GM18909 (cell line): ENCODE measurements around the gene CCDC57.

Experiments used
- ATAC-seq: cut with Tn5 transposase; IDR thresholded peaks from one replicate; pipeline ENCODE4 v1.9.1; 2021; ENCODE audit warnings: mild to moderate bottlenecking; ENCODE audit not compliant: unreplicated experiment, poor library complexity

Gene CCDC57

DNA sequence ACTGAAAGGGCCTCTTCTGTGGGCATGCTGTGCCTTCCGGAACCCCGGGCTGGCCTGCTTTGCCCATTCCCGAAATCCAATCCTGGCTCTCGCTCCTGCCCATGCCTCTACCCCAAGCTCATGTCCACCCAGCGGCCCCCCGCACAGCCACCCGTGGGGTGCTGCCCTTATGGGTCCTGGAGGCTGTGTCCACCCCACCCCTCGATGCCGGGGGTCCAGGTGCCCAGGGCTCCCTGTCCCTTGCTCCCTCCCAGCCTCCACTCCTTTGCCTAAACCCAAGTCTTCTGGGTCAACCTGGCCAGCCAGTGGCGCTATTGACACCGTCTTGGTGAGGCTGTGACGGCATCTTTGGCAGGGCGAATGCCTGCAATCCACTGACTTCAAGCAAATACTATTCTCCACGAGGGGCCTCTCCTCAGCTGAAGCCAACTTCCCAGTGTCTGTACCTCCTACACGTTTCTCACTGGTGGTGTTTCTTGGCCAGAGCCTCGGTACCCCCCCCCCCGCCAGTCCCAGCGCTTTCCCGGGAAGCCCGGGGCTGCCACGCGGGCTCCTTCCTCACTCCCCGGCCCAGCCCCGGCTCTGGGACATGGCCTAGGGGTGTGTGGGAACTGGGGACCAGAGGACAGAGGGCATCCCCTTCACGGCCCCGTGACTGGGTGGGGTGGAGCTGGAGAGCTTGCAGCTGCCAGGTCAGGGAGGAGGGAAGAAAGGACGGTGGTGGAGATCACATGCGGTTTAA lies 134.9 kb downstream of the CCDC57 start:
- ATAC-seq = no peak

DNA sequence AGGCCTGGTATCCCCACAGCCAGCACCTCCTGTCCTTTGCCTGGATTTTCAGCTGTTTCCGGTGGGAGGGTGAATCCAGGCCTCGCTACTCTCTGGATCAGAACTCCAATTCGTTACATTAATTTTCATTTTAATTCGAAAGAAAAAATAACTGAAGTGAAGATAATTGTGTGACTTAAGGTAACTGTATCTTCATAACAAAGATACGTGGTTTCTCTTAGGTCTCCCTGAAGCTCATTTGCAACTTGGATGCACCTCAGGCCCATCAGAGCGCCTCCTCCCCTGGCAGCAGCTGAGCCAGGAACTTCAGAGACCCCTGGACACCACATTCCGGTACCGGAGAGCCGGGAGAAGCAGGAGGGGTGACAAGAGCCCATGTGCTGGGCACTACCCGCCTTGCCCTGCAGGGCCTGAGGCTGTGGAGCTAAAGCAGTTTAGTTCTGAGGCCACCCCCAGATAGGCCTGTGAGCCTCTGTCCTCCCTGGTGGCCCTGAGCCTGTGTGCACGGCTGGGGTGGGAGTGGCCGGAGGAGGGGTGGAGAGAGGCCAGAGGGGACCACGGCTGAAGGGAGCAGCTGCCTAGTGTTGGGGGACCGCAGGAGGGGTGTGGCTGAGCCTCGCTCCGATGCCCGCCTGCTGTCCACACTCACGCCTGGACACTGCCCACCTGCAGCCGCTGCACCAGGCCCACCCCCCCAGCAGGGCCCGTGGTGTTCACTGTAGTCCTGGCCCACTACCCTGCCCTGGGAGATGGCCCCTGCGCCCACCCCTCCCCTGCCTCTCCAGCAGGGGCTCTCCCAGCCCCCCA lies 135.7 kb downstream of the CCDC57 start:
- ATAC-seq = no peak

DNA sequence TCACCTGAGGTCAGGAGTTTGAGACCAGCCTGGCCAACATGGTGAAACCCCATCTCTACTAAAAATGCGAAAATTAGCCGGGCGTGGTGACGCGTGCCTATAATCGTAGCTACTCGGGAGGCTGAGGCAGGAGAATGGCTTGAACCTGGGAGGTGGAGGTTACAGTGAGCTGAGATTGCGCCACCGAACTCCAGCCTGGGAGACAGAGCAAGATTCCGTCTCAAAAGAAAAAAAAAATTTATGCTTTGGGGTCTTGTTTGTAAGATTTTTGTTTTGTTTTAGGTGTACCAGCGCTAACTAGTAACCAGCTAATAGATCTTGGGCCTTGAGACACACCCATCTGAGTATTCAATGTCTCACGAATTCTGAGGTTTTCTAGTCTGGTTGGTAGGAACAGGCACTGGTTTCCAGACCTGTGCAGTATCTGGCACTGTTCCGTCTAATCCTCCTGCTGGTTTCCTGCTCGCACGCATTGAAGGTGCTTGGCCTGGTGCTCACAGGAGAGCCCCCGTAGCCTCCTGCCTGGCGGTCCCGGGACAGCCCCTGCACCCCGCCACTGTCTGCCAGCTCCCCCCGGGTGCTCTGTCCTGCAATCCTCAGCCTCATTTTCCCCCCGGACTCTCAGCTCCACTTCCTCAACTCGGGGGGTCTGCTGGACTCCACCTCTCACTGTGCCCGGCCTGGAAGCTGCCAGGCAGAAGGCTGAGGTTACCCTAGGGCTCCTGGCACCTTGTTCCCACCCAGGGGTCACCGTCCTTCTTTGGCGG lies 136.4 kb downstream of the CCDC57 start:
- ATAC-seq = no peak

GRCh38 chr17:82073446-82073845 lies 139.2 kb downstream of the CCDC57 start:
- ATAC-seq = no peak

DNA sequence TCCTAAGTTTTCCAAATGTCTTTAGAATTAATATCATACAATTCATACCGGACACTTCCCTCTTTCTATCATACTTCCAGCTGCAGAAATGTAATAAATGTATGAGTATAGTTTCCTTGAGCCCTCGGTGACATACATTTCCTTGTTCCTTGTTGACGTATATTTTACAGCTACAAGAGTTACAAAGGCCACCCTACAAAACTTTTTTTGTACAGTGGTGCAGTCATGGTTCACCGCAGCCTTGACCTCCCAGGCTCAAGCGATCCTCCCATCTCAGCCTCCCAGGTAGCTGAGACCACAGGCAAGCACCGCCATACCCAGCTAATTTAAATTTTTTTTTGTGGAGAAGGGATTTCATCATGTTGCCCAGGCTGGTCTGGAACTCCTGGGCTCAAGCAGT lies 139.8 kb downstream of the CCDC57 start:
- ATAC-seq = no peak

- ATAC-seq = no peak
Observed at GRCh38 chr17:82070611-82071010, 142.0 kb downstream of the CCDC57 start.

GRCh38 chr17:82065638-82066303 lies 146.9 kb downstream of the CCDC57 start, which contains the start of gene DUS1L:
Gene DUS1L (minus strand): TSS chr17:82065804. CDS start chr17:82065059, 745 bp downstream.
- peak; percentile 80 for ATAC-seq

DNA sequence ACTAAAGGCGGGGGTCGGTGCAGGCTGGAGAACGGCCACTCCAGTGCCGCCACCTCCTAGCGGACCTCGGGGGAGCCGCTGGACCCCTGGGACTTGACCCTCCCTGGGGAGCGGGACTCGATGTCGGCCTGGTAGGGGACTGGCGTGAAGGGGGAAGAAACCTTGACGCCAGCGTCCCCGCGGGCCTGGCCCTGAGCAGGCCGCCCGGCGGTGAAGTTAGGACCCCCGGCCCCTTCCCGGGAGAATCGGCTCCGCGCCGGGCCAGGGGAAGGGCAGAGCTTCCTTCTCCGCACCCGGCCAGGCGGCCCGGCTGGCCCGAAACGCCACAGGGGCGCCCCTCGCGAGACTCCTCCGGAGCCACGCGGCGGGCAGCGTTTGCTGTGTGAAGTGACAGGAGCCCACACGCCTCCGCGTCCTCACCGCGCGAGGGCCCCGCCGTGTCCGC lies 147.4 kb downstream of the CCDC57 start:
- peak; percentile 44 for ATAC-seq

GRCh38 chr17:82064433-82065192 lies 148.0 kb downstream of the CCDC57 start:
- no peak for ATAC-seq

- ATAC-seq = no peak
Observed at GRCh38 chr17:82063424-82064415, 148.9 kb downstream of the CCDC57 start.

- no peak for ATAC-seq
Observed at GRCh38 chr17:82062984-82063368, 149.7 kb downstream of the CCDC57 start.

DNA sequence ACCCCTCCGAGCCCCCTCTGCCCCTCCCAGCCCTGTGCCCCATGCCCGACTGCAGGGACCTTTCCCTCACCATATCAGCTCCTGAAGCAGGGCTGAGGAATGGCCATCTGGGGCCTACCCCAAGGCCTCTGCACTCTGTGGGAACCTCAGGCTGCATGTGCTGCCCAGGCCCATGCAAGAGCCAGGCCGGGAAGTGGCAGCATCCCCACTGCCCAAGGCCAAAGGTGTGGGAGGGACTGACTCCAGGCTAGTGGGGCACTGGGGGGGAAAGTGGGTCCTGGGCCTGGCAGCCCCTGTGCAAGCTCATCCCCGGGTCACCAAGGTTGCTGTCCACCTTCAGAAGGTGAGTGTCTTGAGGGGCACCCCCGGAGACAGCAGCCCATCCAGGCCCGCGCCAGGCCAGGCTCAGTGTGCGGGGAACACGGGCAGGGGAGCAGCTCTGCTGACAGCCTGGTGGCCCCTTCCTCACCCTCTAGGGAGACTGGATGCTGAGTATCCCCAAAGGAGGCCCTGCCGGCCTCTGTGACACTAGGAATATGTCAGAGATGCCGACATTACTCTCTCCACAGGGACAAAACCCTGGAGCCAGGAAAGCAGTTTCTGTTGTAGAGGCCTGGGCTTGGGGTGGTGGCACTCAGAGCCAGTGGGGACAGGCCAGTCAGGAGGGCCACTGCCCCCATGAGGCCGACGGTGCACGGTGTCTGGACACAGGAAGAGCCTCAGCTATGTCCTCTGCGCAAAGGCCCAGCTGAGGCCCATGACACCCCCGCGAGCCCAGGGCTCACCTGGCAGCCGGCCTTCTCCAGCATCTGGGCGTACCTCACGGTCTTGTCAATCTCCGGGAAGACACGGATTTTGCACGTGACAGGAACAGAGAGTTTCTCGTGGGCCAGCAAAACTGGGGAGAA lies 150.3 kb downstream of the CCDC57 start:
- ATAC-seq = no peak

DNA sequence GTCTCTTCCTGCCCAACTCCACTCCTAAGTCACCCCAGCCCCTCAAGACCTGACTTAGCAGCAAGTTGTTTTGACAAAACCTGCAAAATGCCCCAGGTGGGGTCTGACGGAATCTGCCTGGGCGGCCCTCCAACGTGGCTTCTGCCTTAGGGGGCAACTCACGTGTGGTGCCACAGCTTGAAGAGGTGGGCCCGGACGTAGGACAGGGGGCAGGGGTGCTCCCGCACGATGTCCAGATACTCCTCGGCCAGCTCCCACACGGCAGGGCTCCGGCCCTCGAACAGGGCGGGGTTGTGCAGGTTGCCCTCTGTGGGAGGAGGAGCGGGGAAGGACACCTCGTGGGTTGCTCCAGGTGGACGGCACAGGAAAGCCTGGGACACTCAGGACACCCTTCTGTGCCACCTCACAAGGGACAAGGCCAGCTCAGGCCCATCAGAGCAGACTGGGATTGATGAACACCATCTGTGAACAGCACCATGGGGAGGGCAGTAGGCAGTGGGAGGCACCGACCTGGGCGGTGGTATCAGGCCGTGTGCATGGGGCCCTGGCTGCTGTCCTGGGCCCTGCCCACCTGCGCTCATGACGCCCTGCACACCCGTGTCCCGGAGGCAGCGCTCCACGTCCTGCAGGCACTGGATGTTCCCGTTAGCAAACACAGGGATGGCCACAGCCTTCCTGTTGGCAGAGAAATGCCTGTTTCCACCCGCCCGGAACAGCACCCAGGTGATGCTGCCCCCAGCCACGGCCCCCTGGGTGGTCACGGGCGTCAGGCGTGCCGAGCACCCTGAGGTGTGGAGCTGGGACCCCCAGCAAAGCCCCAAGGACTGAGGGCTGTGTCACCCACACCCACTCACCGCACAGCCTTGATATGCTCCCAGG lies 151.4 kb downstream of the CCDC57 start:
- no peak for ATAC-seq

DNA sequence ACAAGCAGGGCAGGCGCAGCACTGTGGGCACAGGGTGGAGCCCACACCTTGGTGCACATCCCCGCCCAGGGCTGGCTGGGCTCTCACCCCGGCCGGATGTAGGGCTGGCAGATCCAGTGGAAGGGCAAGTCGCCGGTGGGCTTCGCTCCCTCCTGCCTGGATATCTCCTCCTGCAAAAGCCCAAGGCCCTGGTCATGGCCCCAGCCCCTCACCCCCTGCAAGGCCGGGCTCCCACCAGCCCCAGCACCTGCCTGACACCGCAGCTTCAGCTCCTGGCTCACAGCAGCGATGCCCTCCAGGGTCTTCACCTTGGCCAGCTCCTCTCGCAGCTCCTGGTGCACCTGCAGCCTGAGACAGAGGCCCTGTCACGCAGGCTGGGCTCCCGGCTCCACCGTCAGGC lies 152.0 kb downstream of the CCDC57 start:
- ATAC-seq = no peak

DNA sequence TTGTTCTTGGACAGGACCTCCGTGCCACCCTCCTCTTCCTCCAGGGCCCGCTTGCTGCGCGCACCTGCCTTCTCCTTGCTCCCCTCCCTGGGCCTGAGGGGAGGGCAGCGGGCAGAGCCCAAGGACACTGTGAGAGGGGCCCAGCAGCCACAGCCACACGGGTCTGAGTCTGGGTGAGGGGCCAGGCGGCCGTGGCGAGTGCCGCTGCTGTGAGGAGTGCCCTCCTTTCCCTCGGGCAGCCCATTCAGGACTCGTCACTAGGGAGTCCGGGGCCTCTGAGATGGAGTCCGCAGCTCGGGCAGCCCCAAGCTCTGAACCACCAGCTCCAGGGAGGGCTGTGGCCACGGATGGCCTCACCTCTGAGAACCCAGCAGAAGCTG lies 152.7 kb downstream of the CCDC57 start:
- no peak for ATAC-seq

- no peak for ATAC-seq
Observed at GRCh38 chr17:82059272-82060000, 153.2 kb downstream of the CCDC57 start.
